Erythroblast (primary cell): Measurements from ENCODE around the gene CD6.

ENCODE experiments used
- GATA1 ChIP-seq: IDR thresholded peaks from 2 replicates; pipeline ENCODE4 v1.6.1; 2011; ENCODE audit warnings: low read depth, mild to moderate bottlenecking, control low read depth, low read length, moderate library complexity
- POLR2A ChIP-seq: IDR thresholded peaks from 2 replicates; pipeline ENCODE4 v1.6.1; 2011; ENCODE audit warnings: mild to moderate bottlenecking, low read length

DNA sequence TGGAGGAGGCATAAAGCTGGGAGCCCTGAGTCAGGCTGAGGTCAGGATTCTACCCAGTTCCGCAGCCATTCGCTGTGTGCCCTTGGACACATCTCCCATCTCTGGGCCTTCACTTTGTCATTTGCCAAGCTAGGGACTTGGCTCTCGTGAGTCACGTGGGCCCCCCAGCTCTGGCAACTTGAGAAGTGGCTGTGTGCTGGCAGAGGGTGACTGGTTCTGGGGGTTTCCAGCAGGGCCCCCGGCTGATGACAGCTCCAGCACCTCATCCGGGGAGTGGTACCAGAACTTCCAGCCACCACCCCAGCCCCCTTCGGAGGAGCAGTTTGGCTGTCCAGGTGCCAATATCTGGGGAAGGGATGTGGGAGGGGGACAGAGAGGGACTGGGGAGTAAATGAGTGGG, 46.6 kb downstream of the CD6 start:
- TF ChIP-seq POLR2A = no peak
- TF ChIP-seq GATA1 = no peak
